ENCODE results near the gene SURF6.

Gene SURF6

DNA sequence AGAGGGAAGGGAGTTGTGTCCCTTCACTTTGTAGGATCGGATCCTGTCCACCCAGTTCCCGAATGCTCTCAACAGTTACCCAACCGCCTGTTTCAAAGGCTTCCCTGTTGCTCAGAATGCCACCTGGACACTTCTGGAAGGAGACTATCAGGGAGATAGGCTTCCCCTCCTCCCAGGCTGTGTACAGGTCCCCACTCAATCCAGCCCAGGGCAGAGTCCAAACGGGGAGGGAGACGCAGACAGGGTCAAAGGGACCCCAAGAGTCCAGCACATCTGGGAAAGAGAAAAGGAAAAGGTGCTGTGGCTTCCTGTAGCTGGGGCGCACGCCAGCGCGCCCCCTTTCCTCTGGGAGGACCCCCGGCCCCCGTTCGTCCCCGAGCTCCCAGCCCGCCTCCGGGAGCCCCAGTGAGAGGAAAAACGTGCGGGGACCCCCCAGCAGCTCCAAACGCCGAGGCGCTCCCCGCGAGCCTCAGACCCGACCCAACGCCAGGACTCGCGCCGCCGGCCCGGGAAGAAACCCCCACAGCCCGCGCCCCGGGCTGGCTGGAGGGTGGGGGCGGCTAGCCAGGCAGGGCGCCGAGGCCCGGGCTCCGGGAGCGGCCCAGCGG, 39.2 kb upstream of the SURF6 start:
- Histone ChIP-seq H3K27me3 (ENCODE audit: insufficient read depth, poor library complexity, severe bottlenecking) (no peaks in the 10 kb centered on the region), H3K27ac (replicated peaks) (peak overlapping the region; percentile 95), H3K4me3 (replicated peaks; ENCODE audit: insufficient read depth, low read length) (peak overlapping the region; percentile 82)
- TF ChIP-seq GABPA (IDR thresholded peaks at IDR 0.05; ENCODE audit: low read depth) (no peak), SPI1 (IDR thresholded peaks at IDR 0.05; ENCODE audit: borderline replicate concordance, low read depth) (0 out of 2 replicates have a peak, but pooled peaks have one; percentile 18), POLR2AphosphoS5 (IDR thresholded peaks at IDR 0.05; ENCODE audit: low read depth) (no peak)
- TF ChIP-seq, protein P1, sequence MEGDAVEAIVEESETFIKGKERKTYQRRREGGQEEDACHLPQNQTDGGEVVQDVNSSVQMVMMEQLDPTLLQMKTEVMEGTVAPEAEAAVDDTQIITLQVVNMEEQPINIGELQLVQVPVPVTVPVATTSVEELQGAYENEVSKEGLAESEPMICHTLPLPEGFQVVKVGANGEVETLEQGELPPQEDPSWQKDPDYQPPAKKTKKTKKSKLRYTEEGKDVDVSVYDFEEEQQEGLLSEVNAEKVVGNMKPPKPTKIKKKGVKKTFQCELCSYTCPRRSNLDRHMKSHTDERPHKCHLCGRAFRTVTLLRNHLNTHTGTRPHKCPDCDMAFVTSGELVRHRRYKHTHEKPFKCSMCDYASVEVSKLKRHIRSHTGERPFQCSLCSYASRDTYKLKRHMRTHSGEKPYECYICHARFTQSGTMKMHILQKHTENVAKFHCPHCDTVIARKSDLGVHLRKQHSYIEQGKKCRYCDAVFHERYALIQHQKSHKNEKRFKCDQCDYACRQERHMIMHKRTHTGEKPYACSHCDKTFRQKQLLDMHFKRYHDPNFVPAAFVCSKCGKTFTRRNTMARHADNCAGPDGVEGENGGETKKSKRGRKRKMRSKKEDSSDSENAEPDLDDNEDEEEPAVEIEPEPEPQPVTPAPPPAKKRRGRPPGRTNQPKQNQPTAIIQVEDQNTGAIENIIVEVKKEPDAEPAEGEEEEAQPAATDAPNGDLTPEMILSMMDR (IDR thresholded peaks at IDR 0.05; ENCODE audit: insufficient read depth, low read length): no peak
- TF ChIP-seq, protein P2, sequence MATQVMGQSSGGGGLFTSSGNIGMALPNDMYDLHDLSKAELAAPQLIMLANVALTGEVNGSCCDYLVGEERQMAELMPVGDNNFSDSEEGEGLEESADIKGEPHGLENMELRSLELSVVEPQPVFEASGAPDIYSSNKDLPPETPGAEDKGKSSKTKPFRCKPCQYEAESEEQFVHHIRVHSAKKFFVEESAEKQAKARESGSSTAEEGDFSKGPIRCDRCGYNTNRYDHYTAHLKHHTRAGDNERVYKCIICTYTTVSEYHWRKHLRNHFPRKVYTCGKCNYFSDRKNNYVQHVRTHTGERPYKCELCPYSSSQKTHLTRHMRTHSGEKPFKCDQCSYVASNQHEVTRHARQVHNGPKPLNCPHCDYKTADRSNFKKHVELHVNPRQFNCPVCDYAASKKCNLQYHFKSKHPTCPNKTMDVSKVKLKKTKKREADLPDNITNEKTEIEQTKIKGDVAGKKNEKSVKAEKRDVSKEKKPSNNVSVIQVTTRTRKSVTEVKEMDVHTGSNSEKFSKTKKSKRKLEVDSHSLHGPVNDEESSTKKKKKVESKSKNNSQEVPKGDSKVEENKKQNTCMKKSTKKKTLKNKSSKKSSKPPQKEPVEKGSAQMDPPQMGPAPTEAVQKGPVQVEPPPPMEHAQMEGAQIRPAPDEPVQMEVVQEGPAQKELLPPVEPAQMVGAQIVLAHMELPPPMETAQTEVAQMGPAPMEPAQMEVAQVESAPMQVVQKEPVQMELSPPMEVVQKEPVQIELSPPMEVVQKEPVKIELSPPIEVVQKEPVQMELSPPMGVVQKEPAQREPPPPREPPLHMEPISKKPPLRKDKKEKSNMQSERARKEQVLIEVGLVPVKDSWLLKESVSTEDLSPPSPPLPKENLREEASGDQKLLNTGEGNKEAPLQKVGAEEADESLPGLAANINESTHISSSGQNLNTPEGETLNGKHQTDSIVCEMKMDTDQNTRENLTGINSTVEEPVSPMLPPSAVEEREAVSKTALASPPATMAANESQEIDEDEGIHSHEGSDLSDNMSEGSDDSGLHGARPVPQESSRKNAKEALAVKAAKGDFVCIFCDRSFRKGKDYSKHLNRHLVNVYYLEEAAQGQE (IDR thresholded peaks at IDR 0.05; ENCODE audit: insufficient replicate concordance, low read depth): no peak
- peak in 1 of 2 experiments; percentile 63 for DNase-seq (ENCODE audit: low read depth in 1 of 2, low spot score in 1 of 2)

DNA sequence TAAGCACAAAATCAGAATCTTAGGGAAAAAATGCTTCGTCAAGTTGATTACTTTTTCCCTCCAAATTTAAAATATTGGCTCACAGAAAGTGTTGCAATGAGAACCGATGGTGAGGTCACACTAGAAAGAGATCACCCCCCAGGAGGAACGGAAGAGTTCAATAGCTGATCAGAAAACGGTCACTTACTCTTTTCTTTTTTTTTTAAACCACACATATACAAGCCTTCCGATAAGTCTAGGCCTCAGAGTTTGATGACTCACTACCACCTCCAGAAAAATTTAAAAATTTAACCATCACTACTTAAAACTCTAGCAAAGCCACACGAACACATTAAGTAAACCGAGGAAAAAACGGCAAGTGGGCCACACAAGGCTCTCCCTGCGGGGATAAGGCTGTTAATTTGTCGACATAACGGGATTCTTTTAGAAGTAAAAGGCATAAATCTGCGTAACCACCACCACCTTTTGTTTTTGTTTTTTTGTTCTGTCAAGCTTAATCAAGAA, 38.7 kb upstream of the SURF6 start:
- H3K27ac ChIP-seq (replicated peaks): peak overlapping the region; percentile 95
- peak in 1 of 2 experiments; percentile 57 for DNase-seq (ENCODE audit: low read depth in 1 of 2, low spot score in 1 of 2)
- TF ChIP-seq POLR2AphosphoS5 (IDR thresholded peaks at IDR 0.05; ENCODE audit: low read depth): no peak
- no peak; the same call in 1 of the 2 replicates for TF ChIP-seq GABPA (IDR thresholded peaks at IDR 0.05; ENCODE audit: low read depth)
- TF ChIP-seq, protein P2 (IDR thresholded peaks at IDR 0.05; ENCODE audit: insufficient replicate concordance, low read depth): no peak
- no peak for TF ChIP-seq SPI1 (IDR thresholded peaks at IDR 0.05; ENCODE audit: borderline replicate concordance, low read depth)
- TF ChIP-seq, protein P1 (IDR thresholded peaks at IDR 0.05; ENCODE audit: insufficient read depth, low read length): no peak
- peak overlapping the region; percentile 82 for H3K4me3 ChIP-seq (replicated peaks; ENCODE audit: insufficient read depth, low read length)
- H3K27me3 ChIP-seq (ENCODE audit: insufficient read depth, poor library complexity, severe bottlenecking): no peaks in the 10 kb centered on the region

DNA sequence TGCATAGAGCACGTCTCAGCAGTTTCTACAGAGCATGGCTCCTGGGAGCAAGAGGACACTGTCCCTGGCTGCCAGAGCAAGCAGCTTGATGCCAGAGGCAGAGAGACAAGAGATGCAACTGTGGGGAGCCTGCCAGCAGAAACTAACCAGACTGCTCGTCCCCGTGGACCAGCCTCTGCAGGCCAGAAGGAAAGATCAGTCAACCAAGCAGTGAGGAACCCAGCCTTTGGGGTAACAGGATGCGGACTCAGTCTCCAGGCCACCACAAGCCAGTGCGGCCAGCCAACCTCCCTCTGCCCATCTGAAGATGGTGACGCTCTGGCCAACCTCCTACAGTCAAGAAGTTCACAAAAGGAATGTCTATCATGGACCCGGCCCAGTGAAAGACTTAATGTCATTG, 36.2 kb upstream of the SURF6 start:
- TF ChIP-seq SPI1 (IDR thresholded peaks at IDR 0.05; ENCODE audit: borderline replicate concordance, low read depth) (no peak), POLR2AphosphoS5 (IDR thresholded peaks at IDR 0.05; ENCODE audit: low read depth) (no peak), GABPA (IDR thresholded peaks at IDR 0.05; ENCODE audit: low read depth) (no peak)
- TF ChIP-seq, protein P2 (IDR thresholded peaks at IDR 0.05; ENCODE audit: insufficient replicate concordance, low read depth): no peak
- TF ChIP-seq, protein P1 (IDR thresholded peaks at IDR 0.05; ENCODE audit: insufficient read depth, low read length): no peak
- H3K27me3 ChIP-seq (ENCODE audit: insufficient read depth, poor library complexity, severe bottlenecking): no peaks in the 10 kb centered on the region
- DNase-seq (ENCODE audit: low read depth in 1 of 2, low spot score in 1 of 2): no peak
- H3K27ac ChIP-seq (replicated peaks): peak overlapping the region; percentile 23
- H3K4me3 ChIP-seq (replicated peaks; ENCODE audit: insufficient read depth, low read length): no peak overlapping the region

Data from HL-60 (cell line).